Right cardiac atrium (tissue), 5 donors: ENCODE measurements around the gene OSGIN1. TPM values are rescaled to one million over a fixed set of nuclear protein-coding genes. Genes with fewer than 3 reads are reported as not detected.
A peak's percentile ranks its signal among the peaks of the same experiment; 100 is the strongest.

Experiments used
- ATAC-seq, 2 donors: fragments of 200-7000 bp; cut with Tn5 transposase; one replicate each; pipeline versions ENCODE4 v1.8.0 to v1.9.1; 2020; ENCODE audit warnings: moderate library complexity in 2 of 2, mild to moderate bottlenecking in 1 of 2
- DNase-seq, 3 donors: peaks; one replicate each; pipeline ENCODE4 v3.0.0-alpha.2; 2020
- H3K27ac ChIP-seq: one replicate; pipeline ENCODE4 v1.5.1; 2013; ENCODE audit warnings: mild to moderate bottlenecking, low read length, control low read depth, moderate library complexity
- H3K27me3 ChIP-seq: one replicate; pipeline ENCODE4 v1.6.1; 2013; ENCODE audit not compliant: control insufficient read depth, insufficient read depth
- H3K4me1 ChIP-seq: one replicate; pipeline ENCODE4 v1.6.1; 2013; ENCODE audit warnings: low read length; ENCODE audit not compliant: control insufficient read depth, insufficient read depth
- H3K4me3 ChIP-seq: one replicate; pipeline ENCODE4 v1.5.1; 2013; ENCODE audit warnings: low read length, control low read depth
- H3K9me3 ChIP-seq: one replicate; pipeline ENCODE4 v1.6.1; 2013; ENCODE audit warnings: low read length; ENCODE audit not compliant: control insufficient read depth
- WGBS: extraction: QIAGEN DNeasy Blood & Tissue Kit; methylation state at CpG from one replicate; pipeline ENCODE4 v1.1.7; 2013; 5-methylcytosine and 5-hydroxymethylcytosine counted together
- intact Hi-C, 4 donors: fragments of 100-400 bp; cut with DNase I; formaldehyde crosslinking; loops; one replicate each; pipeline versions ENCODE4 v1.11.0 to v1.14.0; 2022 to 2023
- polyA plus RNA-seq: library from polyadenylated mRNA; stranded (reverse); fragments of 200-250 nt; gene quantifications from one replicate; pipeline ENCODE4 v1.2.3, GENCODE V29; 2013
- total RNA-seq, 4 donors: library from RNA; stranded (reverse); fragmentation: NEBNext Ultra II Directional; extraction: Animal tissue kit (Norgen Biotek cat#: 25700); gene quantifications; one replicate each; pipeline ENCODE4 v1.2.1, GENCODE V29; 2021
- donor health status: healthy with polysubstance abuse.
- donor health status: DM: no; HTN: yes; CAD: no.
- donor health status: DM: no; HTN: no; CAD: no.
- donor health status: DM: no; HTN: yes; CAD: no; lungs with severe emphysema.
- donor health status: DM: yes; HTN: yes; CAD: no.

Gene OSGIN1
- total and polyA plus RNA-seq, 5 donors, result 2.4 to 6.8 (median 3.6) TPM

DNA sequence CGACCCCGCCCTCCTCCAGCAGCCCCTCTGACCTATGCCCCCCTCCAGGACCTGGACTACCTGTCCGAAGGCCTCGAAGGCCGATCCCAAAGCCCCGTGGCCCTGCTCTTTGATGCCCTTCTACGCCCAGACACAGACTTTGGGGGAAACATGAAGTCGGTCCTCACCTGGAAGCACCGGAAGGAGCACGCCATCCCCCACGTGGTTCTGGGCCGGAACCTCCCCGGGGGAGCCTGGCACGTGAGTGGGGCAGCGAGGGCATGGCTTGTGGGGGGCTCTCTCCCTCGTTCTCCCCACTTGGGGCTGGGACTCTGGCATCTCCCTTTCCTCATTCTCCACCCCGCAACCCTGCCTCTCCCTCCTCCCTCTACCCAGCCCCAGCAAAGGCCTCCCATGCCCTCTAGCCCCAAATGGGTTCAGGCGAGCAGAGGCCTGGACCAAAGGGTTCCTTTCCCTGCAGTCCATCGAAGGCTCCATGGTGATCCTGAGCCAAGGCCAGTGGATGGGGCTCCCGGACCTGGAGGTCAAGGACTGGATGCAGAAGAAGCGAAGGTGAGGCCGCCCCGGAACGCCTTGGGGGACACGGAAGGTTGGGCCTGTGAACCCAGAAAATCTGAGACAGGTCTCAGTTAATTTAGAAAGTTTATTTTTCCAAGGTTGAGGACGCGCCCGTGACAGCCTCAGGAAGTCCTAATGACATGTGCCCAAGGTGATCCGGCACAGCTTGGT is 7.6 kb downstream of the OSGIN1 start:
- DNase-seq, result peak in 2 of 3 donors; percentile 43 to 49
- ATAC-seq, result no peak
- no peaks in the 10 kb centered on the region for H3K4me1 ChIP-seq
- H3K9me3 ChIP-seq, result no peaks in the 10 kb centered on the region
- no peak overlapping the region for H3K4me3 ChIP-seq
- H3K27me3 ChIP-seq, result no peaks in the 10 kb centered on the region
- no peak overlapping the region for H3K27ac ChIP-seq
- intact Hi-C loops, result no loop called here
- WGBS, result 88% methylated on average over 29 of the region's 29 CpGs

GRCh38 chr16:83961591-83961990 is 8.6 kb downstream of the OSGIN1 start:
- DNase-seq (peak in 2 of 3 donors; percentile 26 to 39), ATAC-seq (no peak)
- 89% methylated on average over 5 of the region's 5 CpGs for WGBS
- no peak overlapping the region for H3K27ac ChIP-seq
- no peaks in the 10 kb centered on the region for H3K9me3 ChIP-seq
- intact Hi-C loops, result no loop called here
- no peaks in the 10 kb centered on the region for H3K27me3 ChIP-seq
- no peaks in the 10 kb centered on the region for H3K4me1 ChIP-seq
- no peak overlapping the region for H3K4me3 ChIP-seq

DNA sequence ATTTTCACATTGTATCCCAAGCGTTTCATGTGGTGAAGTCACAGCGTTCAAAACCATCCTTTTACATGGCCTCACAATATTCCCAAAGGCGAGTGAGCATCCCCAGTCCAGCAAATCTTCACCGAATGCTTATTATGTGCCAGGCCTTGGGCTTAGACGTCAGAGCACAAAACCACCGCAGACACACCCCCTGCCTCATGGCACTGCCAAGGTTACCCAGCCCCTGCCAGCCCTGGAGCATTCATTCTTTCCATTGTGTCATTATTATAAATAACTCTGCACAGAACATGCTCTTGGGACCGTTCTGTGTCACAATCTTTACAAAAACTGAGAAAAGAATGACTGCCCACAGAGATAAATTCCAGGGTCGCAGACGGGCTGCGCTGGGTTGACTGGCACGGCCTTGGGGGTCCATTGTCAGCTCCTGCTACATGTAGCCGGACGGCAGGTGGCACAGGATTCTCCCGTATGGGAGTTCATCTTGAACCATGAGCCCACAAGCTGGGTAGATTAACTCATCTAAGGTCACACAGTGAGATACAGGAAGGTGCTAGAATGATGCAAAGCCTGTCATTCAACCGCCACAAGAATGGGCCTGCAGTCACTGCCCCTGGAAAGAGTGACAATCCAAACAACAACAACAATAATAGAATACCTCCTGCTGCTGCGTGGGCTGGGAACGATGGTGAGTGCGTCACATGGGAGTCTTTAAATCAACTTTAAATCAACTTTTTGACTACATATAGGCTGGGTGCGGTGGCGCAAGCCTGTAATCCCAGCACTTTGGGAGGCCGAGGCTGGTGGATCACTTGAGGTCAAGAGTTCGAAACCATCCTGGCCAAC is 10.5 kb downstream of the OSGIN1 start:
- ATAC-seq (no peak), DNase-seq (peak in 2 of 3 donors; percentile 25 to 37)
- Histone ChIP-seq H3K4me3 (no peak overlapping the region), H3K27me3 (no peaks in the 10 kb centered on the region), H3K4me1 (no peaks in the 10 kb centered on the region), H3K27ac (no peak overlapping the region), H3K9me3 (no peaks in the 10 kb centered on the region)
- 81% methylated on average over 22 of the region's 22 CpGs for WGBS
- intact Hi-C loops, result no loop called here

- WGBS, result 90% methylated on average over 26 of the region's 26 CpGs
- no peaks in the 10 kb centered on the region for H3K9me3 ChIP-seq
- no peaks in the 10 kb centered on the region for H3K27me3 ChIP-seq
- intact Hi-C loops, result loop anchor here in 3 of 4 donors (5.0 kb wide), 3 partner anchors 97 to 217 kb away; no protein-coding TSS in a partner anchor
- peak in 2 of 3 donors; percentile 21 to 51 for DNase-seq
- H3K27ac ChIP-seq, result no peak overlapping the region
- no peak overlapping the region for H3K4me3 ChIP-seq
- no peak for ATAC-seq
- H3K4me1 ChIP-seq, result no peaks in the 10 kb centered on the region
Observed at GRCh38 chr16:83964684-83965443, 11.8 kb downstream of the OSGIN1 start.

- DNase-seq (peak in 2 of 3 donors; percentile 50 to 57), ATAC-seq (no peak)
- Histone ChIP-seq H3K9me3 (no peaks in the 10 kb centered on the region), H3K27me3 (no peaks in the 10 kb centered on the region), H3K27ac (no peak overlapping the region), H3K4me3 (no peak overlapping the region), H3K4me1 (no peaks in the 10 kb centered on the region)
- WGBS, result 90% methylated on average over 36 of the region's 36 CpGs
- intact Hi-C loops, result loop anchor here in 3 of 4 donors (5.0 kb wide), 3 partner anchors 97 to 217 kb away; no protein-coding TSS in a partner anchor
Observed at GRCh38 chr16:83965444-83966152, 12.6 kb downstream of the OSGIN1 start.

DNA sequence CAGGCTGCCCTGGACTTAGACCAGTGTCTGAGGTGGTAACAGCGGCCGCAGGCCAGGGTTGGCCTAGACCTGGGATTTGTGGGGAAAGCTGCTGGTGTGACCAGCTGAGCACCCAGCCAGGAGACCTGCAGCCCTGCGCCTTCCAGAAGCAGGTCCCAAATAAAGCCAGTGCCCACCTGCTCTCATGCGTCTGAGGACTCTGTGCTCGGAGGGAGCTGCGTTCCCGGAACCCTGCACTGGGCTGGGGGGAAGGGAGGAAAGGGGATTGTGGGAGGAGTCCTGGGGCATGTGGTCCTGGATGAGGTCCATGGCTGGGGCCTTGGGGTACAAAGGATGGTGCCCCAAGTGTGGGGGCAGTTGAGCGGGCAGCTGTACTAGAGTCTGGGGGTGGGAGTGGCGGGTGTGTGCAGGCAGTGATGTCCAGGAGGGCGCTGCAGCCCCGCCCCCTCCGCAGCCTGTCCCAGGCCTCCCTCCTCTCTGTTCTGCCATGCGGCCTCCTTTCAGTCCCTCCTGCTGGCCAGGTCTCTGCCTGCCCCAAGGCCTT is 13.2 kb downstream of the OSGIN1 start:
- Histone ChIP-seq H3K4me1 (no peaks in the 10 kb centered on the region), H3K27ac (no peak overlapping the region), H3K4me3 (no peak overlapping the region), H3K9me3 (no peaks in the 10 kb centered on the region), H3K27me3 (no peaks in the 10 kb centered on the region)
- DNase-seq, result peak in 2 of 3 donors; percentile 29 to 48
- 94% methylated on average over 13 of the region's 13 CpGs for WGBS
- intact Hi-C loops, result loop anchor here in 3 of 4 donors (5.0 kb wide), 3 partner anchors 96 to 216 kb away; no protein-coding TSS in a partner anchor
- ATAC-seq, result no peak

GRCh38 chr16:83967091-83967490 is 14.1 kb downstream of the OSGIN1 start:
- Histone ChIP-seq H3K4me3 (no peak overlapping the region), H3K27ac (no peak overlapping the region), H3K4me1 (no peaks in the 10 kb centered on the region), H3K27me3 (no peaks in the 10 kb centered on the region), H3K9me3 (no peaks in the 10 kb centered on the region)
- intact Hi-C loops, result loop anchor here in 3 of 4 donors (5.0 kb wide), 3 partner anchors 95 to 215 kb away; no protein-coding TSS in a partner anchor
- ATAC-seq, result no peak
- WGBS, result 77% methylated on average over 2 of the region's 2 CpGs
- DNase-seq, result peak in 1 of 3 donors; percentile 33

GRCh38 chr16:83967838-83968305 is 14.8 kb downstream of the OSGIN1 start, which contains the start of gene NECAB2:
TSS of gene NECAB2 (plus strand) at chr16:83968244. CDS start at chr16:83968649, 405 bp downstream.
- Histone ChIP-seq H3K9me3 (no peaks in the 10 kb centered on the region), H3K4me3 (peak within 1 kb of the TSS; percentile 78), H3K27ac (no peak within 1 kb of the TSS), H3K4me1 (no peaks in the 10 kb centered on the region), H3K27me3 (no peaks in the 10 kb centered on the region)
- DNase-seq (peak; percentile 65 to 88 (median 85)), ATAC-seq (peak; percentile 50 to 67)
- intact Hi-C loops, result loop anchor here in 3 of 4 donors (5.0 kb wide), 3 partner anchors 94 to 214 kb away; no protein-coding TSS in a partner anchor
- 10% methylated on average over 35 of the region's 35 CpGs for WGBS

DNA sequence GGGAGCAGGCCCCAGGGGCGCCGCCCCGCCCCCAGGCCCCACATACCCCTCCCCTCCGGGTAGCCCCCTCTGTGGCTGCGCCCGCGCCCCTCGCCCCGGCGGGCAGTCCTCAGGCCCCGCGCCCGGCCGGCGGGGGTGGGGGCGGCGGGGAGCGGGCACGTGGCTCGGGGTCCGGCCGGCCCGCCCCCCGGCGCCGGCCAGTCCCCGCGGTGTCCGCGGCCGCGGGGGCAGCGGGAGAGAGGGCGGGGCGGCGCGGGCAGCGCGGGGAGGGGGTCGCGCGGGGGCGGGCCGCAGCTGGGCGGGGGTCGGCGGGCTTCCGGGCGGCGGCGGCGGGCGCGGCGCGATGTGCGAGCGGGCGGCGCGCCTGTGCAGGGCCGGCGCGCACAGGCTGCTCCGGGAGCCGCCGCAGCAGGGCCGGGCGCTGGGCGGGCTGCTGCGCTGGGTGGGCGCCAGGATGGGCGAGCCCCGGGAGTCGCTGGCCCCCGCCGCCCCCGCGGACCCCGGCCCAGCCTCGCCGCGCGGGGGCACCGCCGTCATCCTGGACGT is 15.3 kb downstream of the OSGIN1 start:
- WGBS, result 2% methylated on average over 87 of the region's 87 CpGs
- H3K27ac ChIP-seq, result no peak overlapping the region
- peak overlapping the region; percentile 78 for H3K4me3 ChIP-seq
- intact Hi-C loops, result loop anchor here in 3 of 4 donors (5.0 kb wide), 3 partner anchors 94 to 214 kb away; no protein-coding TSS in a partner anchor
- H3K4me1 ChIP-seq, result no peaks in the 10 kb centered on the region
- no peaks in the 10 kb centered on the region for H3K9me3 ChIP-seq
- ATAC-seq, result no peak
- H3K27me3 ChIP-seq, result no peaks in the 10 kb centered on the region
- peak in 1 of 3 donors; percentile 55 for DNase-seq
